H1 (cell line): ENCODE measurements around the gene OSBPL6. TPM values are rescaled to one million over a fixed set of nuclear protein-coding genes. Genes with fewer than 3 reads are reported as not detected.

ENCODE experiments used
- CTCF ChIA-PET: fragments of 300-600 bp; sonication (Branson Sonifier 250); formaldehyde crosslinking; loops from one replicate; lab custom pipeline; 2021; ENCODE audit not compliant: partially characterized antibody; lab: Charles Lee
- POLR2A ChIA-PET: fragments of 300-600 bp; sonication (Branson Sonifier 250); formaldehyde crosslinking; loops from one replicate; lab custom pipeline; 2021; ENCODE audit warnings: inconsistent platforms; ENCODE audit not compliant: partially characterized antibody; lab: Charles Lee
- DNase-seq, 2 experiments: peaks; one replicate each; pipeline versions ENCODE4 v3.0.0 to v3.0.0-alpha.2; 2010 to 2022; ENCODE audit warnings: low spot score in 2 of 2, low read depth in 1 of 2, mixed read lengths in 1 of 2
- FAIRE-seq: peaks from 2 replicates; lab custom pipeline; 2011; peaks lifted over from hg19 to GRCh38; lab: Jason Lieb, UNC
- H2AFZ ChIP-seq: 2 replicates; pipeline ENCODE4 v1.8.1; 2012; ENCODE audit warnings: low read length, inconsistent platforms
- H2AK5ac ChIP-seq: 2 replicates; pipeline ENCODE4 v1.6.1; 2013; ENCODE audit warnings: low read depth, low read length
- H2BK120ac ChIP-seq: replicated peaks from 2 replicates; pipeline ENCODE3; 2013; ENCODE audit warnings: low read depth, low read length, inconsistent platforms
- H2BK12ac ChIP-seq: 2 replicates; pipeline ENCODE4 v1.6.1; 2013; ENCODE audit warnings: low read depth, low read length
- H2BK15ac ChIP-seq: 2 replicates; pipeline ENCODE4 v1.6.1; 2013; ENCODE audit warnings: low read length
- H2BK20ac ChIP-seq: 2 replicates; pipeline ENCODE4 v1.6.1; 2013; ENCODE audit warnings: low read length
- H2BK5ac ChIP-seq: 2 replicates; pipeline ENCODE4 v1.6.1; 2013; ENCODE audit warnings: low read depth, low read length
- H3K14ac ChIP-seq: 2 replicates; pipeline ENCODE4 v1.6.1; 2013; ENCODE audit warnings: inconsistent platforms; ENCODE audit not compliant: insufficient read length
- H3K18ac ChIP-seq: 2 replicates; pipeline ENCODE4 v1.6.1; 2013; ENCODE audit warnings: low read length; ENCODE audit errors: extremely low read depth
- H3K23ac ChIP-seq: 2 replicates; pipeline ENCODE4 v1.6.1; 2013; ENCODE audit warnings: inconsistent platforms; ENCODE audit not compliant: insufficient read length
- H3K23me2 ChIP-seq: 2 replicates; pipeline ENCODE4 v1.6.1; 2013; ENCODE audit warnings: low read depth, low read length
- H3K27ac ChIP-seq: 2 replicates; pipeline ENCODE4 v1.6.1; 2011; ENCODE audit warnings: low read depth, low read length, inconsistent platforms
- H3K27me3 ChIP-seq, 4 experiments: replicated peaks in 1 of 4; 1 replicate in 1 of 4; 2 replicates in 3 of 4; pipeline versions ENCODE4 v1.6.1 to v1.8.1; 2011 to 2013; ENCODE audit warnings: low read length in 3 of 4, mild to moderate bottlenecking in 3 of 4, inconsistent platforms in 2 of 4, mixed read lengths in 2 of 4, moderate library complexity in 1 of 4; ENCODE audit not compliant: control insufficient read depth in 3 of 4, insufficient read depth in 3 of 4; ENCODE audit errors: extremely low read depth in 1 of 4
- H3K36me3 ChIP-seq, 4 experiments: 2 replicates each; pipeline versions ENCODE4 v1.6.1 to v1.8.1; 2011 to 2013; ENCODE audit warnings: mild to moderate bottlenecking in 4 of 4, low read length in 3 of 4, moderate library complexity in 2 of 4, control low read depth in 1 of 4, inconsistent platforms in 1 of 4; ENCODE audit not compliant: insufficient read depth in 4 of 4, control insufficient read depth in 2 of 4
- H3K4ac ChIP-seq: replicated peaks from 2 replicates; pipeline ENCODE3; 2013; ENCODE audit warnings: low read length, low read depth, mixed read lengths, inconsistent platforms; ENCODE audit not compliant: insufficient read length
- H3K4me1 ChIP-seq, 4 experiments: replicated peaks in 1 of 4; 1 replicate in 1 of 4; 2 replicates in 3 of 4; pipeline versions ENCODE4 v1.6.1 to v1.8.1; 2011 to 2013; ENCODE audit warnings: low read length in 3 of 4, inconsistent platforms in 2 of 4, mixed read lengths in 1 of 4; ENCODE audit not compliant: insufficient read depth in 4 of 4, control insufficient read depth in 3 of 4
- H3K4me2 ChIP-seq, 2 experiments: 2 replicates each; pipeline versions ENCODE4 v1.6.1 to v1.8.1; 2011 to 2013; ENCODE audit warnings: low read depth in 2 of 2, low read length in 2 of 2, control low read depth in 1 of 2, inconsistent platforms in 1 of 2, mild to moderate bottlenecking in 1 of 2; ENCODE audit not compliant: insufficient read depth in 1 of 2
- H3K4me3 ChIP-seq, 4 experiments: fragments of 200-600, 300-600 bp in 1 of 4; sonication (generic), shearing (Covaris generic), sonication (Bioruptor Twin) in 1 of 4; 2 replicates each; pipeline versions ENCODE4 v1.5.1 to v1.8.1; 2011 to 2016; ENCODE audit warnings: low read length in 4 of 4, low read depth in 3 of 4, control low read depth in 2 of 4, inconsistent platforms in 2 of 4, mild to moderate bottlenecking in 2 of 4, mixed read lengths in 1 of 4, moderate library complexity in 1 of 4; ENCODE audit not compliant: insufficient read depth in 2 of 4; ENCODE audit errors: extremely low read depth in 1 of 4
- H3K56ac ChIP-seq: replicated peaks from 2 replicates; pipeline ENCODE3; 2013; ENCODE audit warnings: low read depth, mild to moderate bottlenecking, mixed read lengths, low read length, inconsistent platforms; ENCODE audit not compliant: insufficient read length
- H3K79me1 ChIP-seq: 2 replicates; pipeline ENCODE4 v1.6.1; 2013; ENCODE audit warnings: low read depth, low read length, control low read depth
- H3K79me2 ChIP-seq, 2 experiments: 2 replicates each; pipeline versions ENCODE4 v1.6.1 to v1.8.1; 2012 to 2013; ENCODE audit warnings: low read length in 2 of 2, mild to moderate bottlenecking in 2 of 2, inconsistent platforms in 1 of 2; ENCODE audit not compliant: insufficient read depth in 2 of 2, control insufficient read depth in 1 of 2
- H3K9ac ChIP-seq, 4 experiments: replicated peaks in 1 of 4; 1 replicate in 1 of 4; 2 replicates in 3 of 4; pipeline versions ENCODE4 v1.6.1 to v1.8.1; 2011 to 2013; ENCODE audit warnings: low read depth in 3 of 4, low read length in 3 of 4, control low read depth in 2 of 4, mild to moderate bottlenecking in 2 of 4, moderate library complexity in 2 of 4, inconsistent platforms in 1 of 4; ENCODE audit errors: extremely low read depth in 1 of 4
- H3K9me3 ChIP-seq, 2 experiments: 2 replicates each; pipeline versions ENCODE4 v1.6.1 to v1.8.1; 2012 to 2013; ENCODE audit warnings: mild to moderate bottlenecking in 2 of 2, moderate library complexity in 2 of 2, control low read depth in 1 of 2, inconsistent platforms in 1 of 2, low read depth in 1 of 2, low read length in 1 of 2, mixed read lengths in 1 of 2; ENCODE audit not compliant: insufficient read depth in 2 of 2
- H4K20me1 ChIP-seq, 2 experiments: replicated peaks in 1 of 2; 2 replicates each; pipeline versions ENCODE3 to v1.8.1; 2011 to 2013; ENCODE audit warnings: inconsistent platforms in 2 of 2, low read length in 2 of 2, mild to moderate bottlenecking in 1 of 2; ENCODE audit not compliant: insufficient read depth in 2 of 2, control insufficient read depth in 1 of 2
- H4K5ac ChIP-seq: 2 replicates; pipeline ENCODE4 v1.6.1; 2013; ENCODE audit warnings: low read length, low read depth, mixed read lengths, inconsistent platforms; ENCODE audit not compliant: insufficient read length
- H4K8ac ChIP-seq: 2 replicates; pipeline ENCODE4 v1.8.0; 2013; ENCODE audit warnings: mild to moderate bottlenecking, moderate library complexity, low read length, inconsistent platforms; ENCODE audit not compliant: insufficient read depth; ENCODE audit errors: extremely low read depth
- H4K91ac ChIP-seq: replicated peaks from 2 replicates; pipeline ENCODE3; 2013; ENCODE audit warnings: low read length, mixed read lengths, inconsistent platforms; ENCODE audit not compliant: insufficient read length
- ASH2L ChIP-seq: fragments of 200-600, 300-600 bp; sonication (generic); IDR thresholded peaks from one replicate; pipeline ENCODE4 v1.7.1; 2017; ENCODE audit warnings: low read length
- BRCA1 ChIP-seq: IDR thresholded peaks from 2 replicates; pipeline ENCODE4 v1.6.1; 2012; ENCODE audit warnings: low read depth, low read length, improper control_type of control experiment
- EGR1 ChIP-seq: IDR thresholded peaks from 2 replicates; pipeline ENCODE4 v1.6.1; 2011; ENCODE audit warnings: low read depth, low read length, borderline replicate concordance
- JUN ChIP-seq: IDR thresholded peaks from 2 replicates; pipeline ENCODE4 v1.6.1; 2011; ENCODE audit warnings: low read depth, mild to moderate bottlenecking, improper control_type of control experiment, low read length
- MAX ChIP-seq: IDR thresholded peaks from 2 replicates; pipeline ENCODE4 v1.6.1; 2012; ENCODE audit warnings: inconsistent platforms
- POLR2A ChIP-seq, 2 experiments: IDR thresholded peaks; 1 replicate in 1 of 2; 2 replicates in 1 of 2; pipeline ENCODE4 v1.6.1; 2011; ENCODE audit warnings: low read depth in 2 of 2, low read length in 2 of 2, mild to moderate bottlenecking in 2 of 2; ENCODE audit errors: control extremely low read depth in 1 of 2
- POU5F1 ChIP-seq: IDR thresholded peaks from 2 replicates; pipeline ENCODE4 v1.6.1; 2011; ENCODE audit warnings: low read depth, mild to moderate bottlenecking, low read length, moderate library complexity
- RFX5 ChIP-seq: IDR thresholded peaks from 2 replicates; pipeline ENCODE4 v1.6.1; 2011; ENCODE audit warnings: low read depth, low read length, improper control_type of control experiment, borderline replicate concordance
- SIN3A ChIP-seq, 2 experiments: IDR thresholded peaks in 1 of 2; conservative IDR thresholded peaks in 1 of 2; 2 replicates each; pipeline ENCODE4 v1.6.1; 2011 to 2012; ENCODE audit warnings: low read length in 2 of 2, improper control_type of control experiment in 1 of 2, low read depth in 1 of 2, mild to moderate bottlenecking in 1 of 2
- SIX5 ChIP-seq: IDR thresholded peaks from 2 replicates; pipeline ENCODE4 v1.6.1; 2011; ENCODE audit warnings: mild to moderate bottlenecking, low read depth, low read length
- SP4 ChIP-seq: IDR thresholded peaks from 2 replicates; pipeline ENCODE4 v1.6.1; 2012; ENCODE audit warnings: low read length, inconsistent platforms
- WGBS, 2 experiments: shearing (Covaris generic) in 1 of 2; methylation state at CpG; one replicate each; pipeline versions ENCODE4 v1.1.6 to v1.1.7; 2013 to 2015; ENCODE audit warnings: low lambda C conversion rate in 2 of 2, mixed read lengths in 2 of 2, inconsistent platforms in 1 of 2, low coverage in 1 of 2, missing lambda C conversion rate in 1 of 2; ENCODE audit not compliant: insufficient replicate concordance in 2 of 2, insufficient coverage in 1 of 2, insufficient read length in 1 of 2; ENCODE audit errors: extremely low coverage in 1 of 2, missing lambda C conversion rate in 1 of 2; 5-methylcytosine and 5-hydroxymethylcytosine counted together
- polyA plus RNA-seq, 7 experiments: library from polyadenylated mRNA; depleted of rRNA in 3 of 7; stranded (reverse) in 5 of 7; unstranded in 2 of 7; fragments of >200 nt in 5 of 7; fragments of 200-250 nt in 2 of 7; gene quantifications; 1 replicate in 5 of 7; 2 replicates in 1 of 7; 4 replicates in 1 of 7; pipeline versions ENCODE4 v1.2.1 to v1.2.3, GENCODE V29; 2011 to 2013; ENCODE audit warnings: missing spikeins in 2 of 7, mixed read lengths in 2 of 7
- total RNA-seq: library from RNA; stranded (reverse); fragmentation: NEBNext Ultra II Directional; extraction: Animal tissue kit (Norgen Biotek cat#: 25700); gene quantifications from 2 replicates; pipeline ENCODE4 v1.2.1, GENCODE V29; 2021

The OSBPL6 gene
- total and polyA plus RNA-seq, 2 of the 8 experiments (the other 6 are each of a cell fraction or from before 2014, with no cell fraction given) = 1.7 to 5.6 TPM

GRCh38 chr2:178191511-178191910 lies 2.8 kb upstream of the OSBPL6 start:
- FAIRE-seq = no peak
- no peak overlapping the region for H3K18ac ChIP-seq
- H4K91ac ChIP-seq = no peak overlapping the region
- H3K36me3 ChIP-seq = no peaks in the 10 kb centered on the region
- no peak for TF ChIP-seq RFX5
- TF ChIP-seq EGR1 = no peak
- no peak for TF ChIP-seq POLR2A (IDR thresholded peaks at IDR 0.05; ENCODE audit: control extremely low read depth in 1 of 2, low read depth in 2 of 2, low read length in 2 of 2)
- no peak for TF ChIP-seq SIN3A (conservative IDR thresholded peaks at IDR 0.05 in 1 of 2, IDR thresholded peaks at IDR 0.05 in 1 of 2; ENCODE audit: low read depth in 1 of 2, low read length in 2 of 2)
- no peak for TF ChIP-seq SP4
- TF ChIP-seq ASH2L = no peak
- TF ChIP-seq JUN = no peak
- TF ChIP-seq SIX5 = no peak
- no peak for TF ChIP-seq BRCA1
- TF ChIP-seq MAX = no peak
- no peak for TF ChIP-seq POU5F1
- no peak overlapping the region for H2BK5ac ChIP-seq
- no peak overlapping the region for H3K4me3 ChIP-seq
- no peaks in the 10 kb centered on the region for H3K9me3 ChIP-seq
- no peak overlapping the region for H3K9ac ChIP-seq
- H3K79me1 ChIP-seq = no peaks in the 10 kb centered on the region
- H2BK15ac ChIP-seq = no peak overlapping the region
- H2AK5ac ChIP-seq = no peak overlapping the region
- DNase-seq = no peak
- CTCF ChIA-PET = interaction anchor here (1.9 to 2.2 kb wide), 2 partner anchors 18 to 65 kb away, joined by 5 to 6 read pairs; no protein-coding TSS in a partner anchor
- H3K23me2 ChIP-seq = peaks cover 16% of the 10 kb centered on the region; the same call in 1 of the 2 replicates
- POLR2A ChIA-PET = interaction anchor here (1.3 to 1.5 kb wide), 2 partner anchors 9 to 43 kb away, joined by 3 to 4 read pairs; no protein-coding TSS in a partner anchor
- no peak overlapping the region for H4K8ac ChIP-seq
- no peak overlapping the region for H2BK12ac ChIP-seq
- no peak overlapping the region for H3K14ac ChIP-seq
- no peaks in the 10 kb centered on the region; a peak in 1 of 7 replicates for H3K4me1 ChIP-seq
- no peak overlapping the region for H3K23ac ChIP-seq
- H2BK20ac ChIP-seq = no peak overlapping the region
- peaks cover 9 to 40% (median 31%) of the 10 kb centered on the region in 4 experiments for H3K27me3 ChIP-seq
- no peak overlapping the region for H2AFZ ChIP-seq
- no peak overlapping the region for H3K27ac ChIP-seq
- no peaks in the 10 kb centered on the region for H3K79me2 ChIP-seq
- H4K20me1 ChIP-seq = peaks cover 0 to 9% of the 10 kb centered on the region in 2 experiments
- H3K56ac ChIP-seq = no peak overlapping the region
- no peak overlapping the region for H4K5ac ChIP-seq
- H3K4ac ChIP-seq = no peak overlapping the region
- 84% methylated on average over 2 of the region's 2 CpGs; no CpG with 5 or more reads in 1 of the 2 experiments for WGBS, 2 experiments
- H3K4me2 ChIP-seq = no peak overlapping the region
- H2BK120ac ChIP-seq = no peak overlapping the region
